H9 (cell line): ENCODE data around the gene ABCG4. TPM values are rescaled to one million over a fixed set of nuclear protein-coding genes. Genes with fewer than 3 reads are reported as not detected.

Experiments
- DNase-seq: peaks from one replicate; pipeline ENCODE4 v3.0.0-alpha.2; 2017
- H2AFZ ChIP-seq: one replicate; pipeline ENCODE4 v1.6.1; 2013; ENCODE audit warnings: mild to moderate bottlenecking, low read length, control low read depth, moderate library complexity
- H2AK5ac ChIP-seq: 2 replicates; pipeline ENCODE4 v1.6.1; 2013; ENCODE audit warnings: low read length, control low read depth, mixed read lengths; ENCODE audit not compliant: insufficient read length
- H2BK120ac ChIP-seq: one replicate; pipeline ENCODE4 v1.6.1; 2013; ENCODE audit warnings: low read depth, mild to moderate bottlenecking, low read length, control low read depth, inconsistent platforms; ENCODE audit not compliant: poor library complexity, severe bottlenecking
- H2BK12ac ChIP-seq: 2 replicates; pipeline ENCODE4 v1.6.1; 2013; ENCODE audit warnings: low read length, control low read depth, mixed read lengths, low read depth; ENCODE audit not compliant: insufficient read length
- H2BK15ac ChIP-seq: 2 replicates; pipeline ENCODE4 v1.6.1; 2013; ENCODE audit warnings: low read depth, low read length, control low read depth
- H2BK20ac ChIP-seq: one replicate; pipeline ENCODE4 v1.6.1; 2013; ENCODE audit warnings: low read depth, mild to moderate bottlenecking, low read length, control low read depth, inconsistent platforms; ENCODE audit not compliant: poor library complexity, severe bottlenecking
- H2BK5ac ChIP-seq: 2 replicates; pipeline ENCODE4 v1.6.1; 2013; ENCODE audit warnings: low read length, control low read depth, mixed read lengths; ENCODE audit not compliant: insufficient read length
- H3K14ac ChIP-seq: 2 replicates; pipeline ENCODE4 v1.6.1; 2013; ENCODE audit warnings: low read length, control low read depth; ENCODE audit not compliant: insufficient read depth
- H3K18ac ChIP-seq: 2 replicates; pipeline ENCODE4 v1.6.1; 2013; ENCODE audit warnings: low read depth, mild to moderate bottlenecking, mixed read lengths, low read length, control low read depth; ENCODE audit not compliant: insufficient read length
- H3K23ac ChIP-seq: 2 replicates; pipeline ENCODE4 v1.6.1; 2013; ENCODE audit warnings: low read length, control low read depth, mixed read lengths, low read depth; ENCODE audit not compliant: insufficient read length
- H3K23me2 ChIP-seq: 2 replicates; pipeline ENCODE4 v1.6.1; 2013; ENCODE audit warnings: low read depth, mild to moderate bottlenecking, mixed read lengths, low read length, control low read depth; ENCODE audit not compliant: insufficient read length, poor library complexity, severe bottlenecking
- H3K27ac ChIP-seq: 2 replicates; pipeline ENCODE4 v1.5.1; 2013; ENCODE audit warnings: low read length, control low read depth, mixed read lengths, low read depth; ENCODE audit not compliant: insufficient read length
- H3K27me3 ChIP-seq: 2 replicates; pipeline ENCODE4 v1.6.1; 2013; ENCODE audit warnings: low read length, control low read depth, inconsistent platforms; ENCODE audit not compliant: insufficient read depth
- H3K4ac ChIP-seq: 2 replicates; pipeline ENCODE4 v1.6.1; 2013; ENCODE audit warnings: low read depth, mild to moderate bottlenecking, control low read depth, inconsistent platforms, low read length, moderate library complexity
- H3K4me1 ChIP-seq: 2 replicates; pipeline ENCODE4 v1.6.1; 2013; ENCODE audit warnings: low read length, control low read depth, inconsistent platforms; ENCODE audit not compliant: insufficient read depth
- H3K4me2 ChIP-seq: 2 replicates; pipeline ENCODE4 v1.6.1; 2013; ENCODE audit warnings: low read length, control low read depth, mixed read lengths; ENCODE audit not compliant: insufficient read length, insufficient read depth
- H3K56ac ChIP-seq: 2 replicates; pipeline ENCODE4 v1.6.1; 2013; ENCODE audit warnings: low read depth, mild to moderate bottlenecking, mixed read lengths, low read length, control low read depth; ENCODE audit not compliant: insufficient read length
- H3K79me1 ChIP-seq: 2 replicates; pipeline ENCODE4 v1.6.1; 2013; ENCODE audit warnings: low read depth, mild to moderate bottlenecking, moderate library complexity, low read length, control low read depth, inconsistent platforms; ENCODE audit not compliant: insufficient read depth, poor library complexity, severe bottlenecking
- H3K79me2 ChIP-seq: 2 replicates; pipeline ENCODE4 v1.6.1; 2013; ENCODE audit warnings: low read length, control low read depth, inconsistent platforms; ENCODE audit not compliant: insufficient read depth
- H3K9ac ChIP-seq: 2 replicates; pipeline ENCODE4 v1.6.1; 2013; ENCODE audit warnings: low read length, control low read depth, mixed read lengths; ENCODE audit not compliant: insufficient read length; ENCODE audit errors: extremely low read depth
- H3K9me3 ChIP-seq: one replicate; pipeline ENCODE4 v1.6.1; 2013; ENCODE audit warnings: low read depth, low read length, inconsistent platforms; ENCODE audit not compliant: control insufficient read depth
- H3T11ph ChIP-seq: one replicate; pipeline ENCODE4 v1.6.1; 2013; ENCODE audit warnings: mild to moderate bottlenecking, low read length, control low read depth, inconsistent platforms
- H4K20me1 ChIP-seq: one replicate; pipeline ENCODE4 v1.6.1; 2013; ENCODE audit not compliant: control insufficient read depth, insufficient read length, insufficient read depth
- H4K5ac ChIP-seq: 2 replicates; pipeline ENCODE4 v1.6.1; 2013; ENCODE audit warnings: low read depth, mild to moderate bottlenecking, mixed read lengths, low read length, control low read depth; ENCODE audit not compliant: insufficient read length
- H4K8ac ChIP-seq: replicated peaks from 2 replicates; pipeline ENCODE4 v1.6.1; 2013; ENCODE audit warnings: low read length, control low read depth, mixed read lengths, low read depth; ENCODE audit not compliant: insufficient read length
- H4K91ac ChIP-seq: 2 replicates; pipeline ENCODE4 v1.6.1; 2013; ENCODE audit warnings: low read depth, mild to moderate bottlenecking, moderate library complexity, mixed read lengths, low read length, control low read depth; ENCODE audit not compliant: insufficient read length
- H3K27ac Mint-ChIP-seq, 3 experiments: 2 replicates in 2 of 3; 3 replicates in 1 of 3; pipeline ENCODE4 v1.8.0; 2020 to 2021; ENCODE audit warnings: mixed read lengths in 3 of 3, mild to moderate bottlenecking in 1 of 3, moderate library complexity in 1 of 3
- H3K27me3 Mint-ChIP-seq: 2 replicates; pipeline ENCODE4 v1.8.0; 2021; ENCODE audit warnings: low read depth, mild to moderate bottlenecking, moderate library complexity, mixed read lengths
- H3K36me3 Mint-ChIP-seq, 3 experiments: 2 replicates in 2 of 3; 3 replicates in 1 of 3; pipeline ENCODE4 v1.8.0; 2020 to 2021; ENCODE audit warnings: low read depth in 3 of 3, mixed read lengths in 3 of 3; ENCODE audit not compliant: insufficient read depth in 1 of 3
- H3K4me1 Mint-ChIP-seq, 2 experiments: 2 replicates each; pipeline ENCODE4 v1.8.0; 2020; ENCODE audit warnings: mixed read lengths in 2 of 2
- H3K4me3 Mint-ChIP-seq, 2 experiments: 2 replicates in 1 of 2; 3 replicates in 1 of 2; pipeline ENCODE4 v1.8.0; 2020 to 2021; ENCODE audit warnings: mild to moderate bottlenecking in 2 of 2, mixed read lengths in 2 of 2, moderate library complexity in 1 of 2
- H3K9me3 Mint-ChIP-seq, 2 experiments: 2 replicates in 1 of 2; 3 replicates in 1 of 2; pipeline ENCODE4 v1.8.0; 2020; ENCODE audit warnings: mild to moderate bottlenecking in 2 of 2, mixed read lengths in 2 of 2, moderate library complexity in 1 of 2
- WGBS: extraction: QIAGEN DNeasy Blood & Tissue Kit; methylation state at CpG from one replicate; pipeline ENCODE4 v1.1.7; 2013; ENCODE audit warnings: missing lambda C conversion rate, low lambda C conversion rate, mixed read lengths; ENCODE audit not compliant: insufficient read length; ENCODE audit errors: extremely low coverage; 5-methylcytosine and 5-hydroxymethylcytosine counted together
- total RNA-seq: library from RNA; stranded (reverse); gene quantifications from 2 replicates; pipeline ENCODE4 v1.2.1, GENCODE V29; 2021
- TF ChIP-seq, protein P1 (sequence below): fragments of 200-600 bp; sonication (generic); conservative IDR thresholded peaks from 3 replicates; pipeline ENCODE4 v1.8.0; 2021; ENCODE audit warnings: antibody characterized with exemption, mild to moderate bottlenecking

ABCG4 gene
- total RNA-seq, 1 experiment from 2014 or later, result 1.2 TPM

DNA sequence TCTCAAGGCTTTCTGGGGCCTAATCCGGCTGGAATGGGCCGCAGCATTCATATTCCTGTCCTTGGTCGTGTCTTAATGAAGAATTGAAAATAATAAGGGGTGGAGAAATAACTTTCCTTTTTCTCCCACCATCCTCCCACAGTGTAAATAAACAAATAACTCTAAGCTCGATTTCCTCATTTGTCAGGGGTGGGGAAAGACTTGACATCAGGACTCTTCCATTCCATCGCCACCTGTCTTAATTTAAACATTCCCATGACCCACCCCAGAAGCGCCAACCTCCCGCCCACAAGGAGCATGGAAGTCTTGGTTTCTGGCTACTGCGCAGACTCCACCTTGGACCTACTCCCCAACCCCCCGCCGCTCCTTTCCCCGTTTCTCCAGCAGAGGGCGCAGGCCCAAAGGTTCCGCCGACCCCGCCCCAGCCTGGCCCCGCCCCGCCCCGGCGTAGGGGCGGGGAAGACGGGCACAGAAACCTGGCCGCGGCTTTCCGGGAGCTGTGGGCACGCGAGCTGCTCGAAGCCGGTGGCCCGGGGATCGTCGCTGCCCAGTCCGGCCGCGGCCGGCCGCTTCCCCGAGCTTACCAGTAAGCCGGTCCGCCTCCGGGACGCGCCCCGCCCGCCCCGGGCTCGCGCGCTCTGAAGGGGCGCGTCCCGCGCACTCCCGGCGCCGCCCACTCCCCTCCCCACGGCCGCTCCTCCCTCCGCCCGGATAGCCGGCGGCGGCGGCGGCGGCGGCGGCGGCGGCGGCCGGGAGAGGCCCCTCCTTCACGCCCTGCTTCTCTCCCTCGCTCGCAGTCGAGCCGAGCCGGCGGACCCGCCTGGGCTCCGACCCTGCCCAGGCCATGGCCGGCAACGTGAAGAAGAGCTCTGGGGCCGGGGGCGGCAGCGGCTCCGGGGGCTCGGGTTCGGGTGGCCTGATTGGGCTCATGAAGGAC, 57.0 kb downstream of the ABCG4 start, which contains the start of gene CBL:
CBL (plus strand) TSS at position 766 of the 937 bp plus-strand sequence; CDS start at position 845, 79 bp downstream.
- H3K4me1 Mint-ChIP-seq, result peaks cover 33 to 38% of the 10 kb centered on the region in 2 experiments
- TF ChIP-seq, protein P1, sequence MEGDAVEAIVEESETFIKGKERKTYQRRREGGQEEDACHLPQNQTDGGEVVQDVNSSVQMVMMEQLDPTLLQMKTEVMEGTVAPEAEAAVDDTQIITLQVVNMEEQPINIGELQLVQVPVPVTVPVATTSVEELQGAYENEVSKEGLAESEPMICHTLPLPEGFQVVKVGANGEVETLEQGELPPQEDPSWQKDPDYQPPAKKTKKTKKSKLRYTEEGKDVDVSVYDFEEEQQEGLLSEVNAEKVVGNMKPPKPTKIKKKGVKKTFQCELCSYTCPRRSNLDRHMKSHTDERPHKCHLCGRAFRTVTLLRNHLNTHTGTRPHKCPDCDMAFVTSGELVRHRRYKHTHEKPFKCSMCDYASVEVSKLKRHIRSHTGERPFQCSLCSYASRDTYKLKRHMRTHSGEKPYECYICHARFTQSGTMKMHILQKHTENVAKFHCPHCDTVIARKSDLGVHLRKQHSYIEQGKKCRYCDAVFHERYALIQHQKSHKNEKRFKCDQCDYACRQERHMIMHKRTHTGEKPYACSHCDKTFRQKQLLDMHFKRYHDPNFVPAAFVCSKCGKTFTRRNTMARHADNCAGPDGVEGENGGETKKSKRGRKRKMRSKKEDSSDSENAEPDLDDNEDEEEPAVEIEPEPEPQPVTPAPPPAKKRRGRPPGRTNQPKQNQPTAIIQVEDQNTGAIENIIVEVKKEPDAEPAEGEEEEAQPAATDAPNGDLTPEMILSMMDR, result peak; percentile 93
- H3K36me3 Mint-ChIP-seq, result no peaks in the 10 kb centered on the region

More for the DNA sequence above, 57.0 kb downstream of the ABCG4 start, which contains the start of gene CBL:
- Histone ChIP-seq H2BK12ac (no peak within 1 kb of the TSS), H2BK5ac (no peak within 1 kb of the TSS), H3T11ph (no peak within 1 kb of the TSS), H3K27ac (no peak within 1 kb of the TSS), H4K8ac (no peak within 1 kb of the TSS), H3K14ac (peak within 1 kb of the TSS; percentile 88; the same call in 1 of the 2 replicates), H3K23ac (no peak within 1 kb of the TSS), H4K5ac (no peak within 1 kb of the TSS), H3K18ac (peak within 1 kb of the TSS; percentile 85), H2AK5ac (no peak within 1 kb of the TSS), H3K4ac (no peak within 1 kb of the TSS), H2BK20ac (no peak within 1 kb of the TSS), H3K9ac (peak within 1 kb of the TSS; percentile 64), H2AFZ (peak within 1 kb of the TSS; percentile 19), H3K27me3 (no peaks in the 10 kb centered on the region), H2BK15ac (no peak within 1 kb of the TSS; the same call in 1 of the 2 replicates), H2BK120ac (no peak within 1 kb of the TSS), H3K4me1 (no peaks in the 10 kb centered on the region; the same call in 1 of the 2 replicates), H3K23me2 (peaks cover 9% of the 10 kb centered on the region), H3K56ac (no peak within 1 kb of the TSS), H4K91ac (no peak within 1 kb of the TSS), H3K4me2 (peak within 1 kb of the TSS; percentile 80), H3K79me1 (no peaks in the 10 kb centered on the region), H3K79me2 (peaks cover 27% of the 10 kb centered on the region; the same call in 1 of the 2 replicates), H4K20me1 (no peaks in the 10 kb centered on the region), H3K9me3 (no peaks in the 10 kb centered on the region)
- peak within 1 kb of the TSS; percentile 87 to 98 for H3K4me3 Mint-ChIP-seq
- WGBS, result no CpG with 5 or more reads among the region's 88 CpGs
- no peaks in the 10 kb centered on the region for H3K27me3 Mint-ChIP-seq
- DNase-seq, result peak; percentile 94
- peaks cover 0 to 3% of the 10 kb centered on the region in 2 experiments; a peak in 1 of 5 replicates for H3K9me3 Mint-ChIP-seq
- H3K27ac Mint-ChIP-seq, result peak within 1 kb of the TSS; percentile 77 to 94 (median 91)
